SK-N-SH treated with all-trans-retinoic acid at 6 μM for 48 hours (cell line): ENCODE results near the gene NOC4L.

Experiments used
- ARNTL ChIP-seq: fragments of 450-650 bp; formaldehyde crosslinking; IDR thresholded peaks from 2 replicates; pipeline ENCODE4 v1.5.0; 2020; ENCODE audit warnings: low read depth, mild to moderate bottlenecking, moderate library complexity, borderline replicate concordance
- BACH2 ChIP-seq: fragments of 250-450 bp; sonication (Bioruptor Pico); IDR thresholded peaks from 2 replicates; pipeline ENCODE4 v1.9.0; 2021; ENCODE audit warnings: mild to moderate bottlenecking, borderline replicate concordance
- CREB5 ChIP-seq: fragments of 250-450 bp; sonication (Bioruptor Pico); IDR thresholded peaks from 2 replicates; pipeline ENCODE4 v1.5.1; 2020; ENCODE audit warnings: low read depth, mild to moderate bottlenecking, moderate library complexity
- OSR1 ChIP-seq: fragments of 250-450 bp; sonication (Bioruptor Pico); IDR thresholded peaks from 2 replicates; pipeline ENCODE4 v1.8.0; 2022; ENCODE audit warnings: moderate library complexity, mild to moderate bottlenecking, inconsistent platforms
- PATZ1 ChIP-seq: fragments of 250-450 bp; sonication (Bioruptor Pico); IDR thresholded peaks from 2 replicates; pipeline ENCODE4 v1.8.0; 2020; ENCODE audit warnings: mild to moderate bottlenecking, moderate library complexity, borderline replicate concordance
- POU6F1 ChIP-seq: fragments of 250-450 bp; sonication (Bioruptor Pico); IDR thresholded peaks from 2 replicates; pipeline ENCODE4 v1.8.0; 2021; ENCODE audit warnings: low read depth, mild to moderate bottlenecking, moderate library complexity, borderline replicate concordance
- RARB ChIP-seq: fragments of 250-450 bp; sonication (Bioruptor Pico); IDR thresholded peaks from 2 replicates; pipeline ENCODE4 v1.8.0; 2021; ENCODE audit warnings: mild to moderate bottlenecking, moderate library complexity
- SNAI2 ChIP-seq: fragments of 250-450 bp; sonication (Bioruptor Pico); IDR thresholded peaks from 2 replicates; pipeline ENCODE4 v1.5.0; 2020; ENCODE audit warnings: mild to moderate bottlenecking, moderate library complexity
- TCF4 ChIP-seq: fragments of 250-450 bp; sonication (Bioruptor Pico); IDR thresholded peaks from 2 replicates; pipeline ENCODE4 v1.8.0; 2021; ENCODE audit warnings: mild to moderate bottlenecking, moderate library complexity, borderline replicate concordance
- TSHZ2 ChIP-seq: fragments of 250-450 bp; sonication (Bioruptor Pico); IDR thresholded peaks from 2 replicates; pipeline ENCODE4 v1.5.0; 2020; ENCODE audit warnings: mild to moderate bottlenecking, moderate library complexity
- ZFP30 ChIP-seq: fragments of 450-650 bp; formaldehyde crosslinking; IDR thresholded peaks from 2 replicates; pipeline ENCODE4 v1.5.0; 2022; ENCODE audit warnings: mild to moderate bottlenecking, moderate library complexity
- ZNF565 ChIP-seq: fragments of 450-650 bp; formaldehyde crosslinking; conservative IDR thresholded peaks from 2 replicates; pipeline ENCODE4 v1.5.0; 2020; ENCODE audit warnings: low read depth, mild to moderate bottlenecking, moderate library complexity

GRCh38 chr12:132129007-132129406 is 15.2 kb upstream of the NOC4L start:
- TF ChIP-seq OSR1 (CRISPR knock-in tag) (no peak), SNAI2 (CRISPR knock-in tag) (no peak), TSHZ2 (no peak), ZFP30 (CRISPR knock-in tag) (no peak), ARNTL (CRISPR knock-in tag) (no peak), TCF4 (no peak), CREB5 (CRISPR knock-in tag) (no peak), PATZ1 (no peak), POU6F1 (CRISPR knock-in tag) (no peak), BACH2 (CRISPR knock-in tag) (no peak), RARB (CRISPR knock-in tag) (no peak), ZNF565 (CRISPR knock-in tag) (no peak)
